Measurements from ENCODE around the gene REXO4. TPM values are rescaled to one million over a fixed set of nuclear protein-coding genes. Genes with fewer than 3 reads are reported as not detected.

The REXO4 gene, protein sequence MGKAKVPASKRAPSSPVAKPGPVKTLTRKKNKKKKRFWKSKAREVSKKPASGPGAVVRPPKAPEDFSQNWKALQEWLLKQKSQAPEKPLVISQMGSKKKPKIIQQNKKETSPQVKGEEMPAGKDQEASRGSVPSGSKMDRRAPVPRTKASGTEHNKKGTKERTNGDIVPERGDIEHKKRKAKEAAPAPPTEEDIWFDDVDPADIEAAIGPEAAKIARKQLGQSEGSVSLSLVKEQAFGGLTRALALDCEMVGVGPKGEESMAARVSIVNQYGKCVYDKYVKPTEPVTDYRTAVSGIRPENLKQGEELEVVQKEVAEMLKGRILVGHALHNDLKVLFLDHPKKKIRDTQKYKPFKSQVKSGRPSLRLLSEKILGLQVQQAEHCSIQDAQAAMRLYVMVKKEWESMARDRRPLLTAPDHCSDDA
- polyA plus RNA-seq (ENCODE audit: insufficient read length in 12 of 12), result 10 to 100 TPM in 11 of 12 donors, not detected in 1; 26.6 to 54.5 (median 30.4) TPM
- long read RNA-seq, donor 1, transcript REXO4-202 (8 exons, 2,360 nt), result major isoform, 5 of 18 reads
- long read RNA-seq, donor 1, partial matches to known transcripts, result 13 of 18 reads
- long read RNA-seq, donor 1, other reads (novel, unspliced or antisense), result 0 of 18 reads
- long read RNA-seq, donor 2, transcript REXO4-202 (8 exons, 2,360 nt), result major isoform, 13 of 36 reads
- long read RNA-seq, donor 2, partial matches to known transcripts, result 23 of 36 reads
- long read RNA-seq, donor 2, other reads (novel, unspliced or antisense), result 0 of 36 reads
- long read RNA-seq, donor 3, partial matches to known transcripts, result 0 of 3 reads
- long read RNA-seq, donor 3, other reads (novel, unspliced or antisense), result 0 of 3 reads
- long read RNA-seq, donor 4, transcript REXO4-202 (8 exons, 2,360 nt), result major isoform, 6 of 7 reads
- long read RNA-seq, donor 4, partial matches to known transcripts, result 0 of 7 reads
- long read RNA-seq, donor 4, other reads (novel, unspliced or antisense), result 0 of 7 reads
- long read RNA-seq, donor 5, result 0 reads
- long read RNA-seq, donor 6, partial matches to known transcripts, result 0 of 3 reads
- long read RNA-seq, donor 6, other reads (novel, unspliced or antisense), result 0 of 3 reads
- long read RNA-seq, donor 7, transcript REXO4-202 (8 exons, 2,360 nt), result major isoform, 6 of 11 reads
- long read RNA-seq, donor 7, partial matches to known transcripts, result 5 of 11 reads
- long read RNA-seq, donor 7, other reads (novel, unspliced or antisense), result 0 of 11 reads
- long read RNA-seq, donor 8, transcript REXO4-202 (8 exons, 2,360 nt), result major isoform, 5 of 15 reads
- long read RNA-seq, donor 8, partial matches to known transcripts, result 10 of 15 reads
- long read RNA-seq, donor 8, other reads (novel, unspliced or antisense), result 0 of 15 reads
- long read RNA-seq, donor 9, partial matches to known transcripts, result 6 of 9 reads
- long read RNA-seq, donor 9, other reads (novel, unspliced or antisense), result 0 of 9 reads
- long read RNA-seq, donor 10, transcript REXO4-202 (8 exons, 2,360 nt), result major isoform, 10 of 17 reads
- long read RNA-seq, donor 10, partial matches to known transcripts, result 7 of 17 reads
- long read RNA-seq, donor 10, other reads (novel, unspliced or antisense), result 0 of 17 reads
- long read RNA-seq, donor 11, transcript REXO4-202 (8 exons, 2,360 nt), result major isoform, 8 of 27 reads
- long read RNA-seq, donor 11, partial matches to known transcripts, result 19 of 27 reads
- long read RNA-seq, donor 11, other reads (novel, unspliced or antisense), result 0 of 27 reads

DNA sequence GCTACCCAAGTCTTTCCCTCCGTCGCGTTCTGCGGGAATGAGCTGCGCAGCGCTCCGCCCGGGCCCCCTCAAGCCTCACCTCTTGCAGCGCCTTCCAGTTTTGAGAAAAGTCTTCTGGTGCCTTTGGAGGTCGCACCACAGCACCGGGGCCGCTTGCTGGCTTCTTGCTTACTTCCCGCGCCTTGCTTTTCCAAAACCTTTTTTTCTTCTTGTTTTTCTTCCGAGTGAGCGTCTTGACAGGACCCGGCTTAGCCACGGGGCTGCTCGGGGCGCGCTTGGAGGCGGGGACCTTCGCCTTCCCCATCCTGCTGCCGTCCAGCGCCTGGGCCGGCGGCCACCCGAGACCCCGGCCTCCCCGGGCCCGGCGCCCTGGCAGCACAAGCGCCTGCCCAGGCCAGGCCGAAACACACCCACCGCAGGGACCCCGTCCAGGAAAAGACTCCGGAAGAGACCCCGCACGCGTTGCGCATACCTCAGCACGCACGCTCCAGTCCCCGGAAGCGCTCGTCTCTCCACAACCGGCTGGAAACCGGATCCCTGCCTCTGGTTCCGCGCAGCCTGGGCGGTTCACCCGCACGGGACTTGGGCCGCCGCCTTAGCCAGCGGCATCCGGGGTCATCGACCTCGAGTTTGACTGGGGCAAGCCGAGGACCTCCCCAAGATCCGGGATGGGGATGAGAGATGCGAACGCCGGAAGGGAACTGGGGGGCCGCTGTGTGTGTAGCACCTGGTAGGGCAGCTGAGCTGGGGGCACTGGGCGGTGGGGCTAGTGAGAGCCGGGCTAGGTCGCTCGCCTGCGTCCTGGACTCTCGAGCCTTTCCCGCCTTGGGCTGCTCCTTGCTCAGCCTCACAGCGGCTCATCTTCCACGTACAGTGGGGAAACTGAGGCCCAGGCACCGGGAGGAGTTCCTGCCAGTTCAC is at the start of gene REXO4:
TSS of gene REXO4 (minus strand) at position 470 of the 921 bp plus-strand sequence. CDS start at position 304, 166 bp downstream.
- DNase-seq, result peak; percentile 86

DNA sequence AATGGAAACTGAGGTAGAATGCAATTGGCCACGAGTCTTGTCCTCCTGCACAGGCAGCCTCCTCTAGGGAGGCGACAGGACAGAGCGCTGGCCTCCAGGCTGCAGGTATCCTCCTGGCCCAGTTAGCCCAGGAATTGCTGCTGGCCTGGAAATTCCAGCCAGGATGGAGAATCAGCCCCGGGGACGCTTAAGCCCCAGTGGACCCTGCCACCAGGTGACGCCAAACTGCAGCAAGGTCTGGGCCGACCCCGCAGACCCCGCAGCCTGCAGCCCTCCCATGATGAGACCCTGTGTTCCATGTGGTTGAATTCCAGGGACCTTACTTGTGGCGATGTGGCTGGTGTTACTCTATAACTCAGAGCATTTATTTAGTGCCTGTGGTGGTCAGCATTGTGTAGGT is 49.3 kb upstream of the REXO4 start:
- DNase-seq, result no peak

DNA sequence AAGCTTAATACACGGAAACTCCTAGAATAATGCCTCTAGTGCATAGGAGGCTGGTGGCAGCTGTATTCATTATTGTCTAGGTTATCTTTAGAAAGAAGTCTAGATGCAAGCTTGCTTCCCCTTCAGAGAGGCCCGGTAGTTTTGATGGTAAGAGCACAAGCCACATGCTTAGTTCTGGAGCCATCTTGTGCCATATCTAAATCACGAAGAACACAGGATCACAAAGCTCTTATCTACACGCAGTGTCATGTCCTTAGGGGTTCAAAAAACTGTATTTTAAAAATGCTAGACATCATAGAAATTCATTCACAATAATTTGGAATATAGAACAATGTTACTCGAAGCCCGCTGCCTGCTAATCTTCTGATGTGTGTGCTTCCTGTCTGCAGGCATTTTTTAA is 48.2 kb upstream of the REXO4 start:
- DNase-seq, result no peak

DNA sequence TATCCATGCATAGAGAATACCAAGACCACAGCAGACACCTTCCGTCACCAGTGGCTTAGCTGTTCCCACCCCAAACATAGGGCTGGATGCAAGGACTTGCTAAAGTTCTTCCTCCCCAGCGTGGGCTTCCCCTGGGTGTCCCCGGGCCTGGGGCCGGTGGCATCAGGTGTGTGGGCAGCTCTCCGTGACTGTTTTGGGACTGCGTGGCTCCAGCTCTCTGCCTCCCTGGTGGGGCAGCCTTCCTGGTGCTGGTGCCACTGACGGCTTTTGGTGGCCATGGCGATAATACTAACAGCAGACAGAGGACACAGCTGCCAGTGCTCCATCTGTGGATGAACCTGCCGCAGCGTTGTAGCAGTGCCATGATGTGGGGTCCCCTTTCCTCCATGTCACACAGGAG is 46.8 kb upstream of the REXO4 start:
- DNase-seq, result no peak

DNA sequence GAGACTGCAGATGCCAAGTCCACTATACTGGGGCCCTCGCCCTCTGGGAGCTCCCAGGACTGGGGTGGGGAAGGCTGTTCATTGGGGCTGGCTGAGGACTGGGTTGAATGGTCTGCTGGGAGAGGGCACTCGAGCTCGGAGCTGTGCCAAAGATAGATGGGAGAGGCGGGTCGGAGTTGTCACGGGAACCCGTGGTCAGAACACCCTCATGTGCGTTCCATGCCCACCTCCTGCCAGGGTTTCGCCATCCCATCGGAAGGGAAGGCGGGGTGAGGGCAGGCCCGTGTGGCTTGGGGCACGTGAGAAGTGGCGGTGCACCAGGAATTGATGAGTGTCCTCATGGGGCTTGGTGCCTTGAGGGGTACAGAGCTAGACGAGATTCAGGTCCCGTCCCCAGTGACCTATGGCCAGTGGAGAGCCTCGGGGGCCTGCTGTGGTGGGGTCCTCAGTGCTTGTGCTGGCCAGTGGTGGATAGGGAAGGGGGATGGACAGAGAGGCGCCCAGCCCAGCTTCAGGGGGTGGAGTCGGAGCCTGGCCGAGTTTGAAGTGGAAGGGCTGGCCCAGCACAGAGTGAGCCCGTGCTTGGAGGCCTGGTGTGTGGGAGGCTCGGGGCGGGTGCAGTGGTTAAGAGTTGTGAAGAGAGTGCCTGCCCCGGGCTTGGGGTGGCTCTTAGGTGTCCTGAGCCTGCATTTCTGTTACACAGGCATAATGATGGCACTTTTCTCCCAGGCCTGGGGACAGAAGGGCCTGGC is 46.2 kb upstream of the REXO4 start:
- no peak for DNase-seq

DNA sequence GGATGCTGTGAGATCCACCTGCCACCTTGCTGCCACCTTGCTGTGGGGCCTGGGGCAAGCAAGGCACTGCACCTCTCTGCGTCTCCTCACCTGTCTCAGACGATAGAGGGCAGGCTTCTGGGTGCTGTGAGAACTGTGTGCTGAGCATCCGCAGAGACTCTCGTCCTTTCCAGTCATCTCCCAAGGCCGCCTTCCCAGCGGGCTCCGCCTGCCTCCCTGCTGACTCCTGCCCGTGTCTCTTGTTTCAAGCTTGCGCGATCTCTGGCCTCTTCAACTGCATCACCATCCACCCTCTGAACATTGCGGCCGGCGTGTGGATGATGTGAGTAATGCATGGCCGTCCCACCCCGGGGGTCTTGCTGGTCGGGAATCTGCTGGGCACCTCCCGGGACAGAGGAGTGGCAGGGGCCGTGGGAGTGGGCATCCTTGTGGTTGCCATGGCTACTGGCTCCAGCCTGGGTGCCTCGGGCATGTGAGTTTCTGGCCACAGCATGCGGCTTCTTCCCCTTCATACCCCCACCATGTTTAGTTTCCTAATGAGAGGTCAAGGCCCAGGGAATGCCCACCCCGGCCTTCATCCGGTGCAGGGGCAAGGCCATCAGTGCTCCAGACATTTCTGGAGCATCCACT is 45.5 kb upstream of the REXO4 start:
- DNase-seq, result no peak

DNA sequence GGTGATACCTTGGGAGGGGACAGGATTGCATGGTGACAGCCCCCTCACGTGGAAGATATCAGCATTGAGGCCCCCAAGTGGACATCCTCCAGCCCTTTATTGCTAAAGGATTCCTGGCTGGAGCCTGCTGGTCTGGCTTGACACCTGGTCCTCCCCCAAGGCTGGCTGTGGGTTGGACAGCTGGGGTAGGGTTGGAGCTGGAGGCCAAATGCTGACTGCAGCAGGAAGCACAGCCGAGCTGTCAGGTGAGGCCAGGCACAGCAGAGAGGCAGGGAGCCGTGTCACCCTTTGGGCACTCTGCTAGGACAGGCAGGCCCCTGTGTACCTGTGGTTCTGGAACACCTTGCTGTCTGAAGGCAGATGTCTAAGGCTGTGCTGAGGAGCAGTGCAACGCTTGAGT is 44.2 kb upstream of the REXO4 start:
- DNase-seq, result no peak

DNA sequence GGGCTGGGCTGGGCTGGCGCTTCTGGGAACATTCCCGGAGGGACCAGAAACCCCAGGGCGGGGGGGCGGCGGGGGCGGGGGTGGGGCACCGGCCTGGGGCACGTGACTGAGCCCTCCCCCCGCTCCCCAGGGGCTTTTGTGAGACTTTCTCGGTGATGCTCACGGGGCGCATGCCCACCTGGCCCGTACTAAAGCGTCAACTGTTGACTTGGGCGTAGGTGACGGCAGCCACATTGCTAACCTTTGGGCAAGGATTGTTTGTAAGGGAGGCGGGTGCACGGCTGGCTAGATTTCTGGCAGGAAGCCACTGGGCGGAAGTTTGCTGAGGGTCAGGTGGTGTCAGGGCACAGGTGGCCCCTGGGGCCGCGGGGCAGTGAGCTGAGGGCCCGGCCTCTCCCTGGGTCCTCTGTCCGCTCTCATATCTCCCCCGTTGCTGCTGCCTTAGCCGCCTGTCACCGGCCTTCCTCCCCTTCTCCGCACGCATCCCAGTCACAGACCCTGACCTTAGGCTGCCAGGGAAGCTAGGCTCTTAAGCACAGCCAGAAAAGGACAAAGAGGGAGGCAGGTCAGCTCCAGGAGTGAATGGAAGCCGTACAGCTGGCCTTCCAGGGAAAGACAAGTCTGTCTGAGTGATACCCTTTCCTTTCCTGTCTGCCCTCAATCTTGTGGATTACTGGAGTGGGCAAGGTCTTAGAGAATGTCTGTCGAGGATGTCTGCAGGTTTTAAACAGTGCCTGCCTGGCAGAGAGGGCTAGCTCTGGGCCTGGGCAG is 42.8 kb upstream of the REXO4 start:
- peak; percentile 19 for DNase-seq

DNA sequence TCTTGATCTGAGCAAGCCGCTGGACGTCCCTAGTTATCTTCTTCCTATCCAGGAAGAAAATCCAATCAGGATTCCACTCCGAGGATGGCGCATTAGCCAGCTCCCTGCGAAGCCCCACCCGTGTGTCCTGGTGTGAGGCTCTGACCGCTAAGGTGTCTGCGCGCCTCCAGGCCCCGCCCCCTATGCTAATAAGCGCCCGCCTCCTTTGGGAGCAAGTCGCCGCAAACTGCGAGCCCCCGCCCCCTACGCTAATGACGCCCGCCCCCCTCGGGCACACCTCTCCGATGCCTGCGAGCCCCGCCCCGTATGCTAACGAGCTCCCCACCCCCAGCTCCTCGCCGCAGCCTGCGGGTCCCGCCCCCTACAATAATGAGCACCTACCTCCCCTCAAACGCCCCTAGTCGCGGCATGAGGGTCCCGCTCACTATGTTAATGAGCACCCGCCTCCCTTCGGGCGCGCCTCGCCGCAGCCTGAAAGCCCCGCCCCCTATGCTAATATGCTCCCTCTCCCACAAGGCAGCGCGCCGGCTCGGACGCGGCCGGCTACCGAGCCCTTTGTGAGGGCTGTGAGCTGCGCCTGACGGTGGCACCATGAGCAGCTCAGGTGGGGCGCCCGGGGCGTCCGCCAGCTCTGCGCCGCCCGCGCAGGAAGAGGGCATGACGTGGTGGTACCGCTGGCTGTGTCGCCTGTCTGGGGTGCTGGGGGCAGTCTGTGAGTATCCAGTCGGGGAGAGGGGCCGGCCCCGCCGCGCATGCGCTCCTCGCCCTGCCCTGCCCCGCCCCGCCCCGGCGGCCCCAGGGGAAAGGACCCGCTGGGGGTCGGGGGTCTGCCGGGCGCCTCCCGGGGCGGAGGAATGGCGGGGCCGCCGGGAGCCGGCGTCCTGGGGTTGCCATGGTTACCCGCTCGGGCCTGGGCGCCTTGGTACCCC is 41.9 kb upstream of the REXO4 start, which contains the start of gene CACFD1:
TSS of gene CACFD1 (plus strand) at position 503 of the 929 bp plus-strand sequence. CDS start at position 592, 89 bp downstream.
- peak; percentile 92 for DNase-seq

DNA sequence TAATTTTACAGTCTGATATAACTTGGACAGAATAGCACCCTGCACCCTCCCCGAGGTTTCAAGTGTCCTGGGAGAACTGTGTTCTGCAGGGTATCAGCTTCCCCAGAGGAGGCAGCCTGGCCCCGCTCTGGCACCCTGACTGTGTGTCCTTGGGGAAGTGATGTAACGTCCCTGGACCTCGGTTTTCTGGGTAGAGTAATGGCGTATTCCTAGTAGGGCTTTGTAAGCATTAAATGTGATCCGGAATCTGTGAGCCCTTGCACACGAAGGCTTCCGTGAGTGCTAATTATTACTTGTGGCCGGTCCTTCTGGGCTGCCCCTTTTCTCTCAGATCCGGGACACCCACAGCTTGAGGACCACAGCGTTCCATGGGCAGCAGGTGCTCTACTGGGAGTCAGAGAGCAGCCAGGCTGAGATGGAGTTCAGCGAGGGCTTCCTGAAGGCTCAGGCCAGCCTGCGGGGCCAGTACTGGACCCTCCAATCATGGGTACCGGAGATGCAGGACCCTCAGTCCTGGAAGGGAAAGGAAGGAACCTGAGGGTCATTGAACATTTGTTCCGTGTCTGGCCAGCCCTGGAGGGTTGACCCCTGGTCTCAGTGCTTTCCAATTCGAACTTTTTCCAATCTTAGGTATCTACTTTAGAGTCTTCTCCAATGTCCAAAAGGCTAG is 41.0 kb upstream of the REXO4 start:
- no peak for DNase-seq

DNA sequence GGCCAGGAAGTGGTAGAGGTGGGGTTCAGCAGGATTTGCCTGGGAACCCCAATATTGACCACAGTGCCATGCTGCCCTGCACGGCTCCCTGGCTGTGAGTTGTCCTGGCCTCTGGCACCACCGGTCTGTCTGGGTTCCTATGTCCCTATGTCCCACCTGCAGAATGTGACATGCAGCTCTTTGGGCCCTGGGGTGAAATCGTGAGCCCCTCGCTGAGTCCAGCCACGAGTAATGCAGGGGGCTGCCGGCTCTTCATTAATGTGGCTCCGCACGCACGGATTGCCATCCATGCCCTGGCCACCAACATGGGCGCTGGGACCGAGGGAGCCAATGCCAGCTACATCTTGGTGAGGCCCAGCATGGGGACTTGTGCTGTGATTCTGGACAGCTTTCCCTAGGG is 39.9 kb upstream of the REXO4 start:
- DNase-seq, result no peak

DNA sequence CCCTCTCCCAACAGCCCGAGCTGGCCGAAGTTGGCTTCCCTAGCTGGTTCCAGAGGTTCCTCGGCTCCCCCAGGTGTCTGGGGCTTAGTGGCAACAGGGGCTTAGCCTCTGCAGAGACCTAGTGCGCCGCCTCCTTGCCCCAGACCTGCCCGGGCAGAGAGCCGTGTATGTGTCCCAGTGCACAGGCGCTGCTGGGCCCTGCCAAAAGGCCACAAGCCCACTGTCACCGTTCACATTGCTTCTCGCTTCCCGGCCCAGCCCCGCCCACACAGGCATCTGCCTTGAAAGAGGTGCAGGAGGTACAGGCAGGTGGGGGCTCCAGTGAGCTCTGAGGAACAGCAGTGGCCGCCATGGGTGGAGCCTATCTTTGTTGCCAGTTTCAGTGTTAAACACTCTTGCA is 39.4 kb upstream of the REXO4 start:
- DNase-seq, result no peak

DNA sequence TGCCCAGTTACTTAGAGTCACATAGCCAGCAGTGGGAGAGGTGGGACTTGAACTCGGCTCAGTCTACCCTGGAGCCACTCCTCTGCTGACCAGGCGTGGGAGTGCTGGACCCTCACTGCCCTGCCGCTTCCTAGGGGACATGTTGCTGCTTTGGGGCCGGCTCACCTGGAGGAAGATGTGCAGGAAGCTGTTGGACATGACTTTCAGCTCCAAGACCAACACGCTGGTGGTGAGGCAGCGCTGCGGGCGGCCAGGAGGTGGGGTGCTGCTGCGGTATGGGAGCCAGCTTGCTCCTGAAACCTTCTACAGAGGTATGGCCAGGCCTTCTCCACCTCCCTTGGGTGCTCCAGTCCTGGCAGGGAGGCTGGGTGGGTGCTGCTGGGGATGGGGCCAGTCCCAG is 38.6 kb upstream of the REXO4 start:
- no peak for DNase-seq

DNA sequence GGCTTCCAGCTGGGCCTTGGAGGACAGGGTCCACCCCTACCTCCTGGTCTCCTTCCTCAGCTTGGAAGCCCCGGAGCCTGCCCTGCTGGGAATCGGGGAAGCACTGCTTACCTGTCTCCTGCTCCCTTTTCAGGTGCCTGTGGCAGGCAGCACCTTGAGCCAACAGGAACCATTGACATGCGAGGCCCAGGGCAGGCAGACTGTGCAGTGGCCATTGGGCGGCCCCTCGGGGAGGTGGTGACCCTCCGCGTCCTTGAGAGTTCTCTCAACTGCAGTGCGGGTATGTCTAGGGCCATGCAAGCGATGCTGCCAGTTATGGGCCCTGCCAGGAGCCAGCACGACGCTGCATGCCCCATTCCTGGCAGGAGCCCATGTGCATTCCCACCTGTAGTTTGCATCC is 38.1 kb upstream of the REXO4 start:
- no peak for DNase-seq

DNA sequence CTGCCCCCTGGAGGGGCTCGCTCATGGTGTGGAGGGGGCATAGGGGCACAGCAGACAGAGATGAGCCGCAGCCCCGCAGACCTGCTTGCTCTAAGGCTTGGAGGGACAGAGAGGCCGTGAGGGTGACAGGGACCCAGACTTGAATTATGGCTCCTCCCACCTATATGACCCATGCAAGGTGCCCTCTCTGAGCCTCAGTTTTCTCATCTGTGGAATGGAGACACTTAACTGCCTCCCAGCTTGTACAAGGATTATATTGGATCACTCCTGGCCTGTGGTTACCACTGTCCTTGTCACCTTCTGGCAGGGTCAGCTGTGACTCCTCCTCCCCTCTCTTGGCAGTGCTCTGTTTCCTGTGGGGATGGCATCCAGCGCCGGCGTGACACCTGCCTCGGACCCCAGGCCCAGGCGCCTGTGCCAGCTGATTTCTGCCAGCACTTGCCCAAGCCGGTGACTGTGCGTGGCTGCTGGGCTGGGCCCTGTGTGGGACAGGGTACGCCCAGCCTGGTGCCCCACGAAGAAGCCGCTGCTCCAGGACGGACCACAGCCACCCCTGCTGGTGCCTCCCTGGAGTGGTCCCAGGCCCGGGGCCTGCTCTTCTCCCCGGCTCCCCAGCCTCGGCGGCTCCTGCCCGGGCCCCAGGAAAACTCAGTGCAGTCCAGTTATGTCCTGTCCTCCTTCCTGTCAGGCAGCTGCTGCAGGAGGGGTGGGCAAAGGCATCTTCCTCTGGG is 37.3 kb upstream of the REXO4 start:
- DNase-seq, result no peak

Measured in muscle of arm (tissue), 14 donors.